HEK293 (cell line): Measurements from ENCODE around the gene HNRNPL.

Experiments used
- BCL11B ChIP-seq: fragments of 450-650 bp; formaldehyde crosslinking; IDR thresholded peaks from 2 replicates; pipeline ENCODE4 v1.5.1; 2016; ENCODE audit warnings: low read depth, missing biosample characterization, missing genetic modification characterization
- BCL6B ChIP-seq: fragments of 450-650 bp; formaldehyde crosslinking; IDR thresholded peaks from 2 replicates; pipeline ENCODE4 v1.5.1; 2017; ENCODE audit warnings: missing biosample characterization, missing genetic modification characterization
- GFI1B ChIP-seq: fragments of 450-650 bp; formaldehyde crosslinking; IDR thresholded peaks from 2 replicates; pipeline ENCODE4 v1.5.1; 2016; ENCODE audit warnings: missing biosample characterization, missing genetic modification characterization
- GLIS1 ChIP-seq: fragments of 450-650 bp; formaldehyde crosslinking; IDR thresholded peaks from 2 replicates; pipeline ENCODE4 v1.5.1; 2016; ENCODE audit warnings: missing biosample characterization, missing genetic modification characterization
- HOXC10 ChIP-seq: sonication (generic); formaldehyde crosslinking; IDR thresholded peaks from 2 replicates; pipeline ENCODE4 v1.8.1; 2023; ENCODE audit warnings: mild to moderate bottlenecking, missing genetic modification reagents
- HOXD13 ChIP-seq: sonication (generic); formaldehyde crosslinking; IDR thresholded peaks from 2 replicates; pipeline ENCODE4 v1.8.0; 2022; ENCODE audit warnings: missing genetic modification reagents, borderline replicate concordance
- PBX3 ChIP-seq: sonication (generic); formaldehyde crosslinking; IDR thresholded peaks from 2 replicates; pipeline ENCODE4 v1.8.1; 2022; ENCODE audit warnings: mild to moderate bottlenecking, moderate library complexity, missing genetic modification reagents
- RBAK ChIP-seq: fragments of 450-650 bp; formaldehyde crosslinking; IDR thresholded peaks from 2 replicates; pipeline ENCODE4 v1.5.1; 2016; ENCODE audit warnings: missing biosample characterization, missing genetic modification characterization
- SP3 ChIP-seq: fragments of 450-650 bp; formaldehyde crosslinking; IDR thresholded peaks from 2 replicates; pipeline ENCODE4 v1.5.1; 2016; ENCODE audit warnings: missing biosample characterization, missing genetic modification characterization
- ZFHX2 ChIP-seq: fragments of 450-650 bp; formaldehyde crosslinking; conservative IDR thresholded peaks from 2 replicates; pipeline ENCODE4 v1.5.1; 2016; ENCODE audit warnings: missing biosample characterization, missing genetic modification characterization
- ZFP41 ChIP-seq: fragments of 450-650 bp; formaldehyde crosslinking; IDR thresholded peaks from 2 replicates; pipeline ENCODE4 v1.5.1; 2016; ENCODE audit warnings: missing biosample characterization, missing genetic modification characterization, borderline replicate concordance
- ZNF114 ChIP-seq: fragments of 450-650 bp; formaldehyde crosslinking; IDR thresholded peaks from 2 replicates; pipeline ENCODE4 v1.5.0; 2017; ENCODE audit warnings: missing biosample characterization, missing genetic modification characterization
- ZNF140 ChIP-seq: fragments of 450-650 bp; formaldehyde crosslinking; IDR thresholded peaks from 2 replicates; pipeline ENCODE4 v1.5.1; 2016; ENCODE audit warnings: missing biosample characterization, missing genetic modification characterization
- ZNF174 ChIP-seq: fragments of 450-650 bp; formaldehyde crosslinking; IDR thresholded peaks from 2 replicates; pipeline ENCODE4 v1.5.0; 2017; ENCODE audit warnings: missing biosample characterization, mild to moderate bottlenecking, missing genetic modification characterization
- ZNF202 ChIP-seq: fragments of 450-650 bp; formaldehyde crosslinking; IDR thresholded peaks from 2 replicates; pipeline ENCODE4 v1.5.1; 2016; ENCODE audit warnings: missing biosample characterization, missing genetic modification characterization, borderline replicate concordance
- ZNF24 ChIP-seq: fragments of 450-650 bp; formaldehyde crosslinking; IDR thresholded peaks from 2 replicates; pipeline ENCODE4 v1.5.1; 2016; ENCODE audit warnings: missing biosample characterization, missing genetic modification characterization
- ZNF394 ChIP-seq: fragments of 450-650 bp; formaldehyde crosslinking; IDR thresholded peaks from 2 replicates; pipeline ENCODE4 v1.5.1; 2016; ENCODE audit warnings: missing biosample characterization, missing genetic modification characterization, mild to moderate bottlenecking, moderate library complexity, borderline replicate concordance
- ZNF416 ChIP-seq: fragments of 450-650 bp; formaldehyde crosslinking; IDR thresholded peaks from 2 replicates; pipeline ENCODE4 v1.5.1; 2016; ENCODE audit warnings: missing biosample characterization, missing genetic modification characterization
- ZNF426 ChIP-seq: fragments of 450-650 bp; formaldehyde crosslinking; IDR thresholded peaks from 2 replicates; pipeline ENCODE4 v1.5.1; 2017; ENCODE audit warnings: missing biosample characterization, missing genetic modification characterization, mild to moderate bottlenecking, inconsistent platforms, moderate library complexity
- ZNF768 ChIP-seq: fragments of 450-650 bp; formaldehyde crosslinking; IDR thresholded peaks from 2 replicates; pipeline ENCODE4 v1.5.1; 2018; ENCODE audit warnings: missing biosample characterization, mild to moderate bottlenecking, missing genetic modification characterization
- ZSCAN16 ChIP-seq: fragments of 450-650 bp; formaldehyde crosslinking; IDR thresholded peaks from 2 replicates; pipeline ENCODE4 v1.5.1; 2016; ENCODE audit warnings: missing biosample characterization, missing genetic modification characterization
- TF ChIP-seq, protein P1 (sequence below): fragments of 450-650 bp; formaldehyde crosslinking; IDR thresholded peaks from 2 replicates; pipeline ENCODE4 v1.5.1; 2016; ENCODE audit warnings: missing biosample characterization, missing genetic modification characterization
- TF ChIP-seq, protein P2 (sequence below): fragments of 450-650 bp; formaldehyde crosslinking; IDR thresholded peaks from 2 replicates; pipeline ENCODE4 v1.5.1; 2016; ENCODE audit warnings: missing biosample characterization, missing genetic modification characterization
- TF ChIP-seq, protein P3 (sequence below): fragments of 450-650 bp; formaldehyde crosslinking; IDR thresholded peaks from 2 replicates; pipeline ENCODE4 v1.5.1; 2017; ENCODE audit warnings: missing biosample characterization, missing genetic modification characterization

HNRNPL gene

GRCh38 chr19:38848299-38849146 is 1.3 kb downstream of the HNRNPL start (continued):
- TF ChIP-seq, protein P1, sequence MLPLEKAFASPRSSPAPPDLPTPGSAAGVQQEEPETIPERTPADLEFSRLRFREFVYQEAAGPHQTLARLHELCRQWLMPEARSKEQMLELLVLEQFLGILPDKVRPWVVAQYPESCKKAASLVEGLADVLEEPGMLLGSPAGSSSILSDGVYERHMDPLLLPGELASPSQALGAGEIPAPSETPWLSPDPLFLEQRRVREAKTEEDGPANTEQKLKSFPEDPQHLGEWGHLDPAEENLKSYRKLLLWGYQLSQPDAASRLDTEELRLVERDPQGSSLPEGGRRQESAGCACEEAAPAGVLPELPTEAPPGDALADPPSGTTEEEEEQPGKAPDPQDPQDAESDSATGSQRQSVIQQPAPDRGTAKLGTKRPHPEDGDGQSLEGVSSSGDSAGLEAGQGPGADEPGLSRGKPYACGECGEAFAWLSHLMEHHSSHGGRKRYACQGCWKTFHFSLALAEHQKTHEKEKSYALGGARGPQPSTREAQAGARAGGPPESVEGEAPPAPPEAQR = no peak; the same call in 1 of the 2 replicates
- TF ChIP-seq HOXD13 (no peak), ZFHX2 (no peak; the same call in 1 of the 2 replicates), BCL11B (tag by site-specific recombination) (no peak), ZSCAN16 (tag by site-specific recombination) (no peak), ZNF114 (tag by site-specific recombination) (no peak), HOXC10 (CRISPR knock-in tag) (no peak), ZFP41 (tag by site-specific recombination) (no peak), ZNF24 (tag by site-specific recombination) (no peak), ZNF768 (tag by site-specific recombination) (no peak), ZNF202 (tag by site-specific recombination) (no peak), ZNF394 (tag by site-specific recombination) (no peak), ZNF416 (no peak), GFI1B (tag by site-specific recombination) (no peak), BCL6B (no peak), SP3 (tag by site-specific recombination) (no peak), ZNF140 (tag by site-specific recombination) (no peak), PBX3 (CRISPR knock-in tag) (no peak), ZNF174 (tag by site-specific recombination) (no peak), GLIS1 (no peak), RBAK (tag by site-specific recombination) (0 out of 2 replicates have a peak, but pooled peaks have one; percentile 46), ZNF426 (no peak)
- TF ChIP-seq, protein P2, sequence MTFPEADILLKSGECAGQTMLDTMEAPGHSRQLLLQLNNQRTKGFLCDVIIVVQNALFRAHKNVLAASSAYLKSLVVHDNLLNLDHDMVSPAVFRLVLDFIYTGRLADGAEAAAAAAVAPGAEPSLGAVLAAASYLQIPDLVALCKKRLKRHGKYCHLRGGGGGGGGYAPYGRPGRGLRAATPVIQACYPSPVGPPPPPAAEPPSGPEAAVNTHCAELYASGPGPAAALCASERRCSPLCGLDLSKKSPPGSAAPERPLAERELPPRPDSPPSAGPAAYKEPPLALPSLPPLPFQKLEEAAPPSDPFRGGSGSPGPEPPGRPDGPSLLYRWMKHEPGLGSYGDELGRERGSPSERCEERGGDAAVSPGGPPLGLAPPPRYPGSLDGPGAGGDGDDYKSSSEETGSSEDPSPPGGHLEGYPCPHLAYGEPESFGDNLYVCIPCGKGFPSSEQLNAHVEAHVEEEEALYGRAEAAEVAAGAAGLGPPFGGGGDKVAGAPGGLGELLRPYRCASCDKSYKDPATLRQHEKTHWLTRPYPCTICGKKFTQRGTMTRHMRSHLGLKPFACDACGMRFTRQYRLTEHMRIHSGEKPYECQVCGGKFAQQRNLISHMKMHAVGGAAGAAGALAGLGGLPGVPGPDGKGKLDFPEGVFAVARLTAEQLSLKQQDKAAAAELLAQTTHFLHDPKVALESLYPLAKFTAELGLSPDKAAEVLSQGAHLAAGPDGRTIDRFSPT = no peak
- TF ChIP-seq, protein P3, sequence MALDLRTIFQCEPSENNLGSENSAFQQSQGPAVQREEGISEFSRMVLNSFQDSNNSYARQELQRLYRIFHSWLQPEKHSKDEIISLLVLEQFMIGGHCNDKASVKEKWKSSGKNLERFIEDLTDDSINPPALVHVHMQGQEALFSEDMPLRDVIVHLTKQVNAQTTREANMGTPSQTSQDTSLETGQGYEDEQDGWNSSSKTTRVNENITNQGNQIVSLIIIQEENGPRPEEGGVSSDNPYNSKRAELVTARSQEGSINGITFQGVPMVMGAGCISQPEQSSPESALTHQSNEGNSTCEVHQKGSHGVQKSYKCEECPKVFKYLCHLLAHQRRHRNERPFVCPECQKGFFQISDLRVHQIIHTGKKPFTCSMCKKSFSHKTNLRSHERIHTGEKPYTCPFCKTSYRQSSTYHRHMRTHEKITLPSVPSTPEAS (tag by site-specific recombination) = peak; percentile 34; the same call in 1 of the 2 replicates
- TF ChIP-seq, all 188 proteins: peak for 13
